Amniotic stem cell (primary cell): Measurements from ENCODE around the gene GABPA.

ENCODE experiments used
- DNase-seq: peaks from one replicate; lab custom pipeline; 2025; lab: John Stamatoyannopoulos, UW

Gene GABPA

GRCh38 chr21:25811186-25811585, 76.4 kb downstream of the GABPA start:
- DNase-seq, result no peak

- no peak for DNase-seq
Measured at GRCh38 chr21:25813917-25814316, 79.1 kb downstream of the GABPA start.

GRCh38 chr21:25818121-25818520, 83.3 kb downstream of the GABPA start:
- no peak for DNase-seq

GRCh38 chr21:25818551-25818950, 83.8 kb downstream of the GABPA start:
- no peak for DNase-seq
